PC-3 (cell line): ENCODE data around the gene ADPRHL1.

Source experiments
- EZH2 ChIP-seq: fragments of 300-600 bp; sonication (generic); IDR thresholded peaks from one replicate; pipeline ENCODE4 v1.6.1; 2017; ENCODE audit warnings: antibody characterized with exemption, mild to moderate bottlenecking, low read length; ENCODE audit not compliant: unreplicated experiment
- TF ChIP-seq, protein P1 (sequence below): fragments of 300-600 bp; sonication (generic); conservative IDR thresholded peaks from 2 replicates; pipeline ENCODE4 v1.5.1; 2017; ENCODE audit warnings: antibody characterized with exemption, low read depth, mild to moderate bottlenecking, low read length

DNA sequence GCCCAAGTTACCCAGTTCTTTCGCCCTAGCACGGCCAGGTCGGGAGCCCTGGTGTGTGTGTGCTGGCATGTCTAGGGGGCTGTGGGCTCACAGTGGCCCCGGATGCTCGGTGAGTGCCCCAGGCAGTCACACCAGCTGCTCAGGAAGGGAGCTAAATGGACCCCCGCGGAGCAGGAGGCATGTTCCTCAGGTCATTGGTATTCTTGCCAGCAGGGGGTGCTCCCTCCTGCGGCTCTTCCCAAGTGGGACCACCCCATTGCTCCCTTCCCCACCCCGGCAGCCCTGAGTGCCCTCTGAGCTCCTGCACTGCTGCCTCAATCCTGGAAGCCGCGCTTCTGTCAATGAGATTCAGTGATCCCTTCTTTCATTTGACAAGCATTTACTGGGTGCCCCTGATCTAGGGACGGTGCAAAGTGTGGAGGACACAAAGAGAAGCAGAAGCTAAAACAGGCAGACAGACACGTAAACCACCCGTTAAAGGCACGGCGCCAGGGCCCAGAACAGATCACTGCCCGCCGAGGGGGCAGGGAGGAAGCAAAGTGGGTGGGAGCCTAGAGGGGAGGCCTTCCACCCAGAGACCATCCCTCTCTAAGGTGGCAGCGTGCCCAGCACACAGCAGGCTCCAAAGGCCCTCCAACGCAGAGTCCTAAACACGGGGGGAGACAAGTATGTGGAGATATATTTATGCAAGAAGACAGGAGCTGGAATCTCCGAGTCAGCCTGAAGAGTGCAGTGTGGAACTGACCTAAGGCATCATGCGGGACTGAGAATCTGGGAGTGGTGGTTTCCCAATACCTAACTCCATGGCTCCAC is 5.2 kb upstream of the ADPRHL1 start:
- TF ChIP-seq, protein P1, sequence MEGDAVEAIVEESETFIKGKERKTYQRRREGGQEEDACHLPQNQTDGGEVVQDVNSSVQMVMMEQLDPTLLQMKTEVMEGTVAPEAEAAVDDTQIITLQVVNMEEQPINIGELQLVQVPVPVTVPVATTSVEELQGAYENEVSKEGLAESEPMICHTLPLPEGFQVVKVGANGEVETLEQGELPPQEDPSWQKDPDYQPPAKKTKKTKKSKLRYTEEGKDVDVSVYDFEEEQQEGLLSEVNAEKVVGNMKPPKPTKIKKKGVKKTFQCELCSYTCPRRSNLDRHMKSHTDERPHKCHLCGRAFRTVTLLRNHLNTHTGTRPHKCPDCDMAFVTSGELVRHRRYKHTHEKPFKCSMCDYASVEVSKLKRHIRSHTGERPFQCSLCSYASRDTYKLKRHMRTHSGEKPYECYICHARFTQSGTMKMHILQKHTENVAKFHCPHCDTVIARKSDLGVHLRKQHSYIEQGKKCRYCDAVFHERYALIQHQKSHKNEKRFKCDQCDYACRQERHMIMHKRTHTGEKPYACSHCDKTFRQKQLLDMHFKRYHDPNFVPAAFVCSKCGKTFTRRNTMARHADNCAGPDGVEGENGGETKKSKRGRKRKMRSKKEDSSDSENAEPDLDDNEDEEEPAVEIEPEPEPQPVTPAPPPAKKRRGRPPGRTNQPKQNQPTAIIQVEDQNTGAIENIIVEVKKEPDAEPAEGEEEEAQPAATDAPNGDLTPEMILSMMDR: peak; percentile 49; the same call in 1 of the 2 replicates
- TF ChIP-seq EZH2: no peak
